ENCODE results near the gene THOC6.

GRCh38 chr16:3068487-3068886 lies 44.7 kb downstream of the THOC6 start:
- no peak for TF ChIP-seq CTCF (IDR thresholded peaks at IDR 0.05; ENCODE audit: extremely low read depth in 1 of 2, insufficient read depth in 1 of 2, low read depth in 1 of 2, low read length in 2 of 2)
- no peak for TF ChIP-seq POLR2AphosphoS5 (IDR thresholded peaks at IDR 0.05; ENCODE audit: insufficient read depth, low read depth, low read length)
- no peak for TF ChIP-seq EZH2 (IDR thresholded peaks at IDR 0.05; ENCODE audit: borderline replicate concordance, low read depth, low read length, severe bottlenecking)
- no peak for TF ChIP-seq MAX (IDR thresholded peaks at IDR 0.05; ENCODE audit: insufficient read depth, insufficient read length)
- no peak for TF ChIP-seq POLR2A (IDR thresholded peaks at IDR 0.05; ENCODE audit: low read depth, low read length)
- TF ChIP-seq GATA2 (IDR thresholded peaks at IDR 0.05; ENCODE audit: insufficient read depth, insufficient read length, low read depth, low read length), result no peak
- TF ChIP-seq FOS (IDR thresholded peaks at IDR 0.05; ENCODE audit: borderline replicate concordance, insufficient read depth, low read length), result no peak
- no peak for TF ChIP-seq MYC (IDR thresholded peaks at IDR 0.05; ENCODE audit: low read depth, low read length)
- TF ChIP-seq JUN (IDR thresholded peaks at IDR 0.05; ENCODE audit: borderline replicate concordance, insufficient read depth, insufficient read length, low read depth), result no peak

All from endothelial cell of umbilical vein (primary cell).